Caco-2 (cell line): ENCODE measurements around the gene TMTC2. TPM values are rescaled to one million over a fixed set of nuclear protein-coding genes. Genes with fewer than 3 reads are reported as not detected.

Experiments
- BruUV-seq: library from RNA; stranded (reverse); fragments of 400-500 nt; replicated peaks from 2 replicates; lab custom pipeline; 2021; lab: Mats Ljungman, UMichigan
- CTCF ChIA-PET: fragments of 300-600 bp; sonication (Branson Sonifier 250); formaldehyde crosslinking; loops from one replicate; lab custom pipeline; 2022; ENCODE audit warnings: antibody characterized with exemption; lab: Charles Lee
- POLR2A ChIA-PET: fragments of 300-600 bp; sonication (Branson Sonifier 250); formaldehyde crosslinking; loops from one replicate; lab custom pipeline; 2022; ENCODE audit warnings: antibody characterized with exemption; lab: Charles Lee
- DNase-seq, 2 experiments: peaks; one replicate each; pipeline versions ENCODE4 v3.0.0 to v3.0.0-alpha.2; 2020 to 2022
- H3K27me3 ChIP-seq: replicated peaks from 2 replicates; pipeline ENCODE4 v1.6.0; 2011; ENCODE audit warnings: low read length; ENCODE audit not compliant: control insufficient read depth, insufficient read depth
- H3K36me3 ChIP-seq: 2 replicates; pipeline ENCODE4 v1.5.1; 2011; ENCODE audit warnings: low read length; ENCODE audit not compliant: control insufficient read depth, insufficient read depth
- H3K4me1 ChIP-seq: fragments of 250-450 bp; sonication (Bioruptor Pico); 2 replicates; pipeline ENCODE4 v1.5.1; 2020; ENCODE audit warnings: mild to moderate bottlenecking
- H3K4me3 ChIP-seq: 2 replicates; pipeline ENCODE4 v1.5.1; 2011; ENCODE audit warnings: low read depth, mild to moderate bottlenecking, control low read depth, low read length
- H3K9me3 ChIP-seq: fragments of 250-450 bp; sonication (Bioruptor Pico); 2 replicates; pipeline ENCODE4 v1.5.1; 2020; ENCODE audit warnings: mild to moderate bottlenecking, moderate library complexity
- H3K27ac Mint-ChIP-seq: one replicate; pipeline ENCODE4 v1.8.0; 2022; ENCODE audit warnings: mixed read lengths; ENCODE audit not compliant: unreplicated experiment
- H3K27me3 Mint-ChIP-seq: one replicate; pipeline ENCODE4 v1.8.0; 2022; ENCODE audit warnings: mixed read lengths; ENCODE audit not compliant: insufficient read depth, unreplicated experiment
- H3K36me3 Mint-ChIP-seq: one replicate; pipeline ENCODE4 v1.8.0; 2022; ENCODE audit warnings: mild to moderate bottlenecking, mixed read lengths; ENCODE audit not compliant: insufficient read depth, unreplicated experiment
- H3K4me1 Mint-ChIP-seq: one replicate; pipeline ENCODE4 v1.8.0; 2022; ENCODE audit warnings: low read depth, mixed read lengths; ENCODE audit not compliant: unreplicated experiment
- H3K4me3 Mint-ChIP-seq: one replicate; pipeline ENCODE4 v1.8.0; 2022; ENCODE audit warnings: mild to moderate bottlenecking, moderate library complexity, mixed read lengths; ENCODE audit not compliant: unreplicated experiment
- H3K9me3 Mint-ChIP-seq: one replicate; pipeline ENCODE4 v1.8.0; 2022; ENCODE audit warnings: mixed read lengths; ENCODE audit not compliant: unreplicated experiment
- CTCF ChIP-seq, 2 experiments: fragments of 200-600 bp in 1 of 2; IDR thresholded peaks; 1 replicate in 1 of 2; 2 replicates in 1 of 2; pipeline versions ENCODE4 v1.5.1 to v1.8.0; 2011 to 2022; ENCODE audit warnings: antibody characterized with exemption in 1 of 2, control low read depth in 1 of 2, inconsistent platforms in 1 of 2, low read depth in 1 of 2, low read length in 1 of 2, mild to moderate bottlenecking in 1 of 2, moderate library complexity in 1 of 2; ENCODE audit not compliant: insufficient read depth in 1 of 2, severe bottlenecking in 1 of 2, unreplicated experiment in 1 of 2
- intact Hi-C: fragments of 100-400 bp; cut with micrococcal nuclease; formaldehyde crosslinking; loops from one replicate; pipeline ENCODE4 v1.10.0; 2022; ENCODE audit not compliant: unreplicated experiment
- total RNA-seq: library from RNA; stranded (reverse); gene quantifications from 2 replicates; pipeline ENCODE4 v1.2.3, GENCODE V29; 2022

Gene TMTC2
- total RNA-seq, 1 experiment from 2014 or later = 2.2 TPM

- no peak overlapping the region for H3K27ac Mint-ChIP-seq
- H3K4me1 Mint-ChIP-seq = no peaks in the 10 kb centered on the region
- H3K36me3 ChIP-seq = no peaks in the 10 kb centered on the region
- CTCF ChIA-PET = no interaction called here
- BruUV-seq = no TSS peak
- H3K27me3 ChIP-seq = no peaks in the 10 kb centered on the region
- no peak overlapping the region for H3K4me3 Mint-ChIP-seq
- H3K9me3 ChIP-seq = no peaks in the 10 kb centered on the region
- no peak for TF ChIP-seq CTCF (IDR thresholded peaks at IDR 0.05; ENCODE audit: insufficient read depth in 1 of 2, low read depth in 1 of 2, low read length in 1 of 2, severe bottlenecking in 1 of 2, unreplicated experiment in 1 of 2)
- H3K36me3 Mint-ChIP-seq = no peaks in the 10 kb centered on the region
- no peaks in the 10 kb centered on the region for H3K27me3 Mint-ChIP-seq
- DNase-seq = no peak
- H3K9me3 Mint-ChIP-seq = no peaks in the 10 kb centered on the region
- intact Hi-C loops = no loop called here
- POLR2A ChIA-PET = no interaction called here
- H3K4me3 ChIP-seq = no peak overlapping the region
- H3K4me1 ChIP-seq = no peaks in the 10 kb centered on the region
Measured at GRCh38 chr12:82867762-82868500, 181.2 kb downstream of the TMTC2 start.

GRCh38 chr12:82870771-82871377 lies 184.2 kb downstream of the TMTC2 start:
- Histone ChIP-seq H3K36me3 (no peaks in the 10 kb centered on the region), H3K27me3 (no peaks in the 10 kb centered on the region), H3K4me1 (no peaks in the 10 kb centered on the region), H3K4me3 (no peak overlapping the region), H3K9me3 (no peaks in the 10 kb centered on the region)
- Mint-ChIP-seq H3K4me3 (no peak overlapping the region), H3K27ac (no peak overlapping the region), H3K4me1 (no peaks in the 10 kb centered on the region), H3K9me3 (no peaks in the 10 kb centered on the region), H3K36me3 (no peaks in the 10 kb centered on the region), H3K27me3 (no peaks in the 10 kb centered on the region)
- CTCF ChIA-PET = no interaction called here
- no peak for TF ChIP-seq CTCF (IDR thresholded peaks at IDR 0.05; ENCODE audit: insufficient read depth in 1 of 2, low read depth in 1 of 2, low read length in 1 of 2, severe bottlenecking in 1 of 2, unreplicated experiment in 1 of 2)
- no peak for DNase-seq
- BruUV-seq = no TSS peak
- intact Hi-C loops = no loop called here
- POLR2A ChIA-PET = no interaction called here

- H3K27ac Mint-ChIP-seq = no peak overlapping the region
Measured at GRCh38 chr12:82872088-82872487, 185.4 kb downstream of the TMTC2 start.

More at GRCh38 chr12:82872088-82872487, 185.4 kb downstream of the TMTC2 start:
- no peaks in the 10 kb centered on the region for H3K36me3 Mint-ChIP-seq
- H3K9me3 ChIP-seq = no peaks in the 10 kb centered on the region
- no peaks in the 10 kb centered on the region for H3K4me1 ChIP-seq
- H3K36me3 ChIP-seq = no peaks in the 10 kb centered on the region
- intact Hi-C loops = no loop called here
- H3K4me3 ChIP-seq = no peak overlapping the region
- H3K27me3 ChIP-seq = no peaks in the 10 kb centered on the region
- BruUV-seq = no TSS peak
- CTCF ChIA-PET = no interaction called here
- POLR2A ChIA-PET = no interaction called here
- no peaks in the 10 kb centered on the region for H3K9me3 Mint-ChIP-seq
- H3K27me3 Mint-ChIP-seq = no peaks in the 10 kb centered on the region
- DNase-seq = no peak
- no peak overlapping the region for H3K4me3 Mint-ChIP-seq
- no peak for TF ChIP-seq CTCF (IDR thresholded peaks at IDR 0.05; ENCODE audit: insufficient read depth in 1 of 2, low read depth in 1 of 2, low read length in 1 of 2, severe bottlenecking in 1 of 2, unreplicated experiment in 1 of 2)
- no peaks in the 10 kb centered on the region for H3K4me1 Mint-ChIP-seq
